SU-DHL-6 (cell line): ENCODE results near the gene TFAP2E.

ENCODE experiments used
- CTCF ChIP-seq: fragments of 200-600 bp; sonication (generic); IDR thresholded peaks from one replicate; pipeline ENCODE4 v1.5.1; 2017; ENCODE audit warnings: antibody characterized with exemption, mild to moderate bottlenecking, low read length, moderate library complexity; ENCODE audit not compliant: insufficient read depth, poor library complexity, severe bottlenecking
- EZH2phosphoT487 ChIP-seq: fragments of 200-600 bp; sonication (generic), shearing (Covaris generic); conservative IDR thresholded peaks from 2 replicates; pipeline ENCODE4 v1.6.1; 2018; ENCODE audit warnings: mild to moderate bottlenecking, antibody characterized with exemption, low read length, moderate library complexity, mixed read lengths

GRCh38 chr1:35555601-35556477 is 17.3 kb upstream of the TFAP2E start:
- no peak for TF ChIP-seq CTCF
- no peak for TF ChIP-seq EZH2phosphoT487
